Testis (tissue), 3 donors: ENCODE results near the gene LRRFIP1. TPM values are rescaled to one million over a fixed set of nuclear protein-coding genes. Genes with fewer than 3 reads are reported as not detected.
"Not testable (repeated sequence)": the region's sequence is repeated elsewhere in the genome, so short reads cannot be mapped to it uniquely, and the experiment has no call there.

Experiments used
- DNase-seq: peaks from one replicate; pipeline ENCODE4 v3.0.0-alpha.2; 2019
- H3K27ac ChIP-seq, 2 donors: fragments of 200-600 bp; sonication (generic); one replicate each; pipeline ENCODE4 v1.5.1; 2019
- H3K27me3 ChIP-seq: fragments of 200-600 bp; sonication (generic); one replicate; pipeline ENCODE4 v1.5.1; 2019
- H3K36me3 ChIP-seq: fragments of 200-600 bp; sonication (generic); one replicate; pipeline ENCODE4 v1.5.1; 2017; ENCODE audit warnings: low read depth; ENCODE audit errors: missing control alignments
- H3K4me1 ChIP-seq: fragments of 200-600 bp; sonication (generic); one replicate; pipeline ENCODE4 v1.5.1; 2019
- H3K4me3 ChIP-seq, 2 donors: fragments of 200-600 bp; sonication (generic); one replicate each; pipeline ENCODE4 v1.5.1; 2017 to 2019
- H3K9me3 ChIP-seq: fragments of 200-600 bp; sonication (generic); one replicate; pipeline ENCODE4 v1.5.1; 2017
- CTCF ChIP-seq, 3 experiments: fragments of 450-650 bp in 2 of 3; fragments of 200-600 bp in 1 of 3; sonication (generic) in 1 of 3; IDR thresholded peaks; one replicate each; pipeline ENCODE4 v1.5.1; 2016 to 2019; ENCODE audit warnings: antibody characterized with exemption in 3 of 3, mild to moderate bottlenecking in 2 of 3, moderate library complexity in 1 of 3
- POLR2A ChIP-seq: fragments of 450-650 bp; IDR thresholded peaks from one replicate; pipeline ENCODE4 v1.6.1; 2017; ENCODE audit warnings: antibody characterized with exemption, mild to moderate bottlenecking, moderate library complexity
- WGBS, 2 donors: methylation state at CpG; one replicate each; pipeline ENCODE4 v1.1.5; 2018; 5-methylcytosine and 5-hydroxymethylcytosine counted together
- intact Hi-C: fragments of 100-400 bp; cut with DNase I; formaldehyde crosslinking; loops from one replicate; pipeline ENCODE4 v1.15.1; 2023; ENCODE audit warnings: low total_unique reads
- polyA plus RNA-seq: library from polyadenylated mRNA; stranded (reverse); fragments of 350-450 nt; fragmentation: Illumina TruSeq; extraction: RNeasy Lipid Tissue Mini Kit (QIAGEN cat#74804); gene quantifications from one replicate; pipeline ENCODE4 v1.2.3, GENCODE V29; 2014; ENCODE audit warnings: low read depth, low replicate concordance; ENCODE audit not compliant: insufficient read depth
- total RNA-seq, 2 donors: library from RNA; depleted of rRNA; stranded (reverse); fragments of >200 nt; gene quantifications; one replicate each; pipeline ENCODE4 v1.2.3, GENCODE V29; 2016

The LRRFIP1 gene
- total and polyA plus RNA-seq, 3 donors from 2014 or later, result 17.4 to 33.5 (median 25.5) TPM

- Histone ChIP-seq H3K27me3 (no peaks in the 10 kb centered on the region), H3K36me3 (no peaks in the 10 kb centered on the region), H3K9me3 (no peaks in the 10 kb centered on the region), H3K4me1 (no peaks in the 10 kb centered on the region), H3K27ac (no peak overlapping the region), H3K4me3 (no peak overlapping the region)
- intact Hi-C loops, result loop anchor here (10.0 kb wide), 2 partner anchors 74 to 234 kb away; no protein-coding TSS in a partner anchor
- no peak for TF ChIP-seq POLR2A
- WGBS, 2 donors, result 96 to 97% methylated on average over 11 of the region's 11 CpGs
- DNase-seq, result no peak
Measured at GRCh38 chr2:237749002-237749401, 121.6 kb downstream of the LRRFIP1 start.

- H3K4me1 ChIP-seq, result no peaks in the 10 kb centered on the region
- no peak for TF ChIP-seq CTCF (IDR thresholded peaks at IDR 0.05)
- no peaks in the 10 kb centered on the region for H3K9me3 ChIP-seq
- no peaks in the 10 kb centered on the region for H3K36me3 ChIP-seq
- H3K27me3 ChIP-seq, result no peaks in the 10 kb centered on the region
- WGBS, 2 donors, result 76 to 91% methylated on average over 2 of the region's 2 CpGs
- H3K4me3 ChIP-seq, result no peak overlapping the region
- no peak for DNase-seq
- intact Hi-C loops, result loop anchor here (5.0 to 10.0 kb wide), 3 partner anchors 75 to 235 kb away; no protein-coding TSS in a partner anchor
- no peak overlapping the region for H3K27ac ChIP-seq
Measured at GRCh38 chr2:237749961-237750360, 122.6 kb downstream of the LRRFIP1 start.

GRCh38 chr2:237750441-237750840 lies 123.1 kb downstream of the LRRFIP1 start:
- DNase-seq, H3K4me3 ChIP-seq, H3K27ac ChIP-seq, H3K27me3 ChIP-seq, H3K4me1 ChIP-seq, H3K9me3 ChIP-seq, H3K36me3 ChIP-seq: not testable (repeated sequence)
- intact Hi-C loops, result loop anchor here (5.0 kb wide), 1 partner anchor 168 kb away; no protein-coding TSS in a partner anchor
- 94 to 98% methylated on average over 15 of the region's 15 CpGs for WGBS, 2 donors

- Histone ChIP-seq H3K36me3 (no peaks in the 10 kb centered on the region), H3K9me3 (no peaks in the 10 kb centered on the region), H3K4me1 (no peaks in the 10 kb centered on the region), H3K4me3 (no peak overlapping the region), H3K27me3 (no peaks in the 10 kb centered on the region), H3K27ac (no peak overlapping the region)
- WGBS, 2 donors, result 94 to 95% methylated on average over 5 of the region's 5 CpGs
- DNase-seq, result no peak
- intact Hi-C loops, result loop anchor here (5.0 kb wide), 1 partner anchor 170 kb away; no protein-coding TSS in a partner anchor
- TF ChIP-seq POLR2A (no peak), CTCF (IDR thresholded peaks at IDR 0.05) (no peak)
Measured at GRCh38 chr2:237752761-237753165, 125.4 kb downstream of the LRRFIP1 start.

- DNase-seq, result no peak
- 91 to 92% methylated on average over 3 of the region's 3 CpGs for WGBS, 2 donors
- Histone ChIP-seq H3K4me1 (no peaks in the 10 kb centered on the region), H3K4me3 (no peak overlapping the region), H3K36me3 (no peaks in the 10 kb centered on the region), H3K27ac (no peak overlapping the region), H3K27me3 (no peaks in the 10 kb centered on the region), H3K9me3 (no peaks in the 10 kb centered on the region)
- TF ChIP-seq POLR2A (no peak), CTCF (IDR thresholded peaks at IDR 0.05) (no peak)
- intact Hi-C loops, result loop anchor here (5.0 kb wide), 1 partner anchor 172 kb away; no protein-coding TSS in a partner anchor
Measured at GRCh38 chr2:237754182-237754581, 126.8 kb downstream of the LRRFIP1 start.

GRCh38 chr2:237754626-237755248 lies 127.3 kb downstream of the LRRFIP1 start:
- H3K27ac ChIP-seq, result no peak overlapping the region
- no peaks in the 10 kb centered on the region for H3K9me3 ChIP-seq
- H3K27me3 ChIP-seq, result no peaks in the 10 kb centered on the region
- intact Hi-C loops, result loop anchor here (5.0 kb wide), 1 partner anchor 172 kb away; no protein-coding TSS in a partner anchor
- no peak for DNase-seq
- no peaks in the 10 kb centered on the region for H3K4me1 ChIP-seq
- TF ChIP-seq POLR2A (no peak), CTCF (IDR thresholded peaks at IDR 0.05) (no peak)
- WGBS, 2 donors, result 87 to 92% methylated on average over 6 to 12 of the region's 12 CpGs
- no peak overlapping the region for H3K4me3 ChIP-seq
- no peaks in the 10 kb centered on the region for H3K36me3 ChIP-seq
